HG03135 (cell line): ENCODE results near the gene LRIT2.

Experiments used
- ATAC-seq: cut with Tn5 transposase; IDR thresholded peaks from one replicate; pipeline ENCODE4 v1.9.1; 2021; ENCODE audit warnings: mild to moderate bottlenecking, moderate library complexity; ENCODE audit not compliant: unreplicated experiment

The LRIT2 gene

GRCh38 chr10:84243759-84244158 lies 18.4 kb upstream of the LRIT2 start:
- no peak for ATAC-seq

DNA sequence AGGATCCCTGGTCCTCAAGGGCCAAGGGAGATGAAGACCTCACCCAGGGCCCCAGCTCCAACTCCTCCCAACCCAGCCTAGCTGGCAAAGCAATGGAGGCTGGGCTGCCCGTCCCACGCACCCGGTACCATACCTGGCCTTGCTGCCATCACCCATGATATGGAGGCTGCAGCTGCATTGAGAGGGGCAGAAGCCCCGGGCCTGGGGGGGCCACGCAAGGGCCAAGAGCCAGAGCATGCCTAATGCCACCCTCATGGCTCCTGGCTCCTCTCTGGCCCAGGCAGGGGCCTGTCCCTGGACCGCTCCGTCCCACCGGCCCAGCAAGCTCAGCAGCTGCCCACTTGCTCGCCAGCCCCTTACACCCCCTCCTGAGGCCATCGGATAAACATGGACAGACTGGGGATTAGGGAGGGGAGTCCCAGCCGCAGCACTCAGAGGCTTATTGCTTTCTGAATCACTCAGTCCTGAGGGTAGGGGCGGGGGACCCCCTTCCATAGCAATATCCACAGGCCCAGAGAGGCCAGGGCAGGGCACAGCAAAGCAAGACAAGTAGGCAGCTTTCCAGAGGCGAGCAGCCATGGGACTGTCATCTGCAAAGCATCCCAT lies 15.9 kb upstream of the LRIT2 start, which contains the start of gene LRIT1:
Gene LRIT1, minus strand, starts transcription at position 362 of the 606 bp plus-strand sequence. Its CDS starts 107 bp downstream, at position 255.
- no peak for ATAC-seq

GRCh38 chr10:84238909-84239308 lies 13.6 kb upstream of the LRIT2 start:
- no peak for ATAC-seq

DNA sequence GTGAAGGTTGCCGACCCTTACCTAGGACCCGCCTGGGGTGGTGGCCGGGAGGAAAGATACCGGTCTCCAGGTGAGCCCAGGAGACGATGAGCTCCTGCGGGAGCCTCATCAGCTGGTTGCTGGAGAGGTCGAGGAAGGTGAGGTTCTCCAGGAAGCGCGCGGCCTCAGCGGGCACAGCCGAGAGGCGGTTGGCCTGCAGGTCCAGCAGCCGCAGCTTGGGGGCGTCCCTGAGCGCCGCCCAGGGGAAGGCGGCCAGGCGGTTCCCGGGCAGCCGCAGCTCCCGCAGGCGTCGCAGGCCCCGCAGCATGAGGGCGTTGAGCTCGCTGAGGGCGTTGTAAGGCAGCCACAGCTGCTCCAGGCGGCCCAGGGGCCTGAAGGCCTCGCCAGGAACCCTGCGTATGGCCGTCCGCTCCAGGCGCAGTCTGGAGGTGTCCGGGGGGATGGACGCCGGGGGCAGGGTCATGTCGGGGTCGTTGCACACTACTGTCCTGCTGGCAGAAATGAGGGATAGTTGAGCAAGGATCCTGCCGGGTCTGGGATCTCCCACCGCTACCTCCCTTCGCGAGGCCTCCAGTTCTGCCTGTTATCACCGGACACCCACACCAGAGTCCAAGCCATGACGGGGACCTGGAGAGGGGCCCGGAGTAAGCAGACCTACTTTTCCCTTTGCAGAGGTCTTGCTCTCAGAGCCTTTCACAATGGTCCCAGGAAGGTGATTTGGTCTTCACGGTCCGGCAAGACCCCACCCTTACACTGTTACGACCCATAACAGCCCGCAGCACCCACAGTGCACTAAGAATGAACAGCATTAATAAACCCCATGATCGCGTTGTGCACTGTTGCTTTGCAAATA lies 12.1 kb upstream of the LRIT2 start:
- ATAC-seq, result no peak

GRCh38 chr10:84236807-84237198 lies 11.5 kb upstream of the LRIT2 start:
- ATAC-seq, result no peak

GRCh38 chr10:84235096-84235495 lies 9.8 kb upstream of the LRIT2 start:
- ATAC-seq, result no peak

GRCh38 chr10:84234479-84234878 lies 9.1 kb upstream of the LRIT2 start:
- ATAC-seq, result no peak

GRCh38 chr10:84233940-84234339 lies 8.6 kb upstream of the LRIT2 start:
- ATAC-seq, result no peak

GRCh38 chr10:84232376-84232775 lies 7.0 kb upstream of the LRIT2 start:
- ATAC-seq, result no peak

DNA sequence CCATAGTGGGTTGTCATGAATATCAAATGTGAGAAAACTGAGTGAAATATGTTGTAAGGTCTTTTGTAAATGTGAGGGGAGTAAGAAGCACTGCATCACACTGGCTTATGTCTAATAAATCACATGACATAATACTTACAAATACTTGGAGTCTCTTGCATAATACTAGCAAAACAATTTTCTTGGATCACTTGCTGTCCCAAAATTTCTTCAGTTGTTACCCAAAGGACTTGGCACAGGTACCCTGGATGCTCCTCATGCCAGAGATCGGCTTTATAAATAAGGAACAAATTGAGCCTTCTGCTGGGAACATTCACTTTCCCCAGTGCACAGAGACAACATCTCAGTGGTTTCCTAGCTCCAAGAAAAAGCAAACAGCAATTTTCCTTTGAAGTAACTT lies 5.0 kb upstream of the LRIT2 start:
- ATAC-seq, result no peak

- no peak for ATAC-seq
These were observed 2.5 kb upstream of the LRIT2 start for GRCh38 chr10:84227810-84228209.

- ATAC-seq, result no peak
These were observed 1.3 kb upstream of the LRIT2 start for GRCh38 chr10:84226616-84227015.

DNA sequence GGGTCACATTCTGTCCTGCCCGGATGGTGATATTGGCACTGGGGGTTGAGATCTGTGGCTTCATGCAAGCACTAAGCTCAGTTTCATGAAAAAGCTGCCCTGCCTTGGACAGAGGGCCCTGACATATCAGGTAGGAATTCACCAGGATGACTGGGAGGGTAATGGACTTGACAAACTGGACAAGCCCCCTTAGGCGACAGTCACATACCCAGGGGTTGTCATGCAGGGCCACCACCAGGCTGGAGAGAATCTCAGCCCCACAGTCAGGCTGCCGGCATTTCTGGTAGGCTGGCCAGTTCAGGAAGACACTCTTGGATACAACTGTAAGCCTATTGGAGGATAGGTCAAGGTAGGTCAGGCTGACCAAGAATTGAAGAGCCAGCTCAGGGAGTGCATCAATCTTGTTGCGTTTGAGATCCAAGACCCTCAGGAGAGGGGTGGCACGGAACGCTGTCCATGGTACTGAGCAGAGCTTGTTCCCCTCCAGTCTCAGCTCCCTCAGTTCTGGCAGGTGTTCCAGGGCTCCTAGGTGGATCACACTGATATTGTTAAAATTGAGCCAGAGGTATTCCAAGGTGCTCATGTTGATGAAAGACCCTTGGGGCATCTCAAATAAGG lies 824 bp downstream of the LRIT2 start:
- ATAC-seq, result no peak

GRCh38 chr10:84221916-84222315 lies 3.4 kb downstream of the LRIT2 start:
- no peak for ATAC-seq

DNA sequence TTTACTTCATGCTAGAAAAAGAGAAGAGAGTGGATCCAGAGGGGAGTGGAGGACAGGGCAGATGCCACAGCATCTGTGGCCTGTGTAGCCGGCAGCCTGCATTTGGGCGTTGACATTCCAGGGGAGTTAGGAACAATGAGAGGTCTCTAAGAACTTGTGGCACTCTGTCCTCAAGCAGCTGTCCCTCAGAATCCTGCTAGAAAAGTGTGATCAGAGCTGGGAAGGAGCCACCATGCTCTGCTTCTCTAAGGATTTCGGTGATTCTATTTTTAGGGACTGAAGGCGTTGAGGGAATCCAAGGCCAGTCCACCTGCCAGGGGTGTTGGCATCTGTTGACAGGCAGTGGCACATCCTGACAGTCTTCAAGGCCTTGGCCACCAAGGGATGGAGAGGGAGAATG lies 7.6 kb downstream of the LRIT2 start:
- no peak for ATAC-seq

- no peak for ATAC-seq
These were observed 8.5 kb downstream of the LRIT2 start for GRCh38 chr10:84216834-84217233.

DNA sequence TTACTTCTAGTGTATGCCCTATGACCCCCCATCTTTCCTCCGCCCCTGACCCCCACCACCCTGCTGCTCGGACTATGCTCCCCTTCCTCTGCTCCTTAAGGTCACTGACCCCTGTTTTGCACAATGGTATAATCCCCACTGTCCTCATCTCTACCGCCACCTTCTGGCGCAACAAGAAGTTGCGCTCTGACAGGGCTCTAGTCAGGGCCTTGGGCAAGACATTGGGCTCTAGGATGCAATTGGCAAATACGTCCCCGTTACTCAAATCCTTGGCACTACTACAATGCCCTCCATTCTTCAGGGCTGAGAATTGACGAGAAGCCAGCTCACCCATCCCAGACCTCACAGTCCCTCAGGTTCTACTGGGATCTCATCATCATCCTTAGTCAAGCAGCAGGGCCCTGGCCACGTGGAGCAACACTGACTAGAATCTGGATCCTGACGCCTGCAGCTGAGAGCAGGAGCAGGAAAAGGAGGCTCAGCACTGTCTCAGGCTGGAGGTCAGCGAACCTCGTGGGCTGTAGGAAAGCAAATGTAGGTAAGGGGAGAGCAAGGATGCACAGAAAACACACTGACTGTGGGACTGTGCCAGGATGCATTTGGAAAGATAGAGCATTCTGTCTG lies 10.6 kb downstream of the LRIT2 start:
- peak; percentile 90 for ATAC-seq

DNA sequence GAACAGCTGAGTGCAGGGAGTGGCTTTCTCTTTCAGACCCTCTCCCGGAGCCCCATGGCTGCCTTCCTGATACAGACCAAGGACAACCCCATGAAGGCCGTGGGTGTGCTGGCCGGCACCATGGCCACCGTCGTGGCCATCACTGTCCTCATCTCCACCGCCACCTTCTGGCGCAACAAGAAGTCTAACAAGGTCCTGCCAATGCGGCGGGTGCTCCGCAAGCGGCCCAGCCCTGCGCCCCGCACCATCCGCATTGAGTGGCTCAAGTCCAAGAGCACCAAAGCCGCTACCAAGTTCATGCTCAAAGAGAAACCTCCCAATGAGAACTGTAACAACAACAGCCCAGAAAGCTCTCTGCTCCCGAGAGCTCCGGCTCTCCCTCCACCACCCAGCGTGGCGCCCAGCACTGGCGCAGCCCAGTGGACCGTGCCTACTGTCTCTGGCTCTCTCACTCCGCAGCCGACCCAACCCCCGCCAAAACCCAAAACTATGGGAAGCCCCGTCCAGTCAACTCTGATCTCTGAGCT lies 11.2 kb downstream of the LRIT2 start:
- no peak for ATAC-seq

DNA sequence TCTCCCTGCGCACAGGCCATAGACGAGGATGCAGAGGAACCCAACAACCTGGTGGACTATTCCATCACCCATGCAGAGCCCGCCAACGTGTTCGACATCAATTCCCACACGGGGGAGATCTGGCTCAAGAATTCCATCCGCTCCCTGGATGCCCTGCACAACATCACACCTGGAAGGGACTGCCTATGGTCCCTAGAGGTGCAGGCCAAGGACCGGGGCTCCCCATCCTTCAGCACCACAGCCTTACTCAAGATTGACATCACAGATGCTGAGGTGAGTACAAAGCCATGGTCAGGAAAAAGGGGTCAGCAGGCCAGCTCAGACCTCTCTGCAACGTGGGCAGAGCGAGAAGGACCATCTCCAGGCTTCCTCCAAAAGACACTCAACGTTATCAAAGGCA lies 12.3 kb downstream of the LRIT2 start:
- no peak for ATAC-seq

GRCh38 chr10:84212014-84212413 lies 13.3 kb downstream of the LRIT2 start:
- no peak for ATAC-seq

DNA sequence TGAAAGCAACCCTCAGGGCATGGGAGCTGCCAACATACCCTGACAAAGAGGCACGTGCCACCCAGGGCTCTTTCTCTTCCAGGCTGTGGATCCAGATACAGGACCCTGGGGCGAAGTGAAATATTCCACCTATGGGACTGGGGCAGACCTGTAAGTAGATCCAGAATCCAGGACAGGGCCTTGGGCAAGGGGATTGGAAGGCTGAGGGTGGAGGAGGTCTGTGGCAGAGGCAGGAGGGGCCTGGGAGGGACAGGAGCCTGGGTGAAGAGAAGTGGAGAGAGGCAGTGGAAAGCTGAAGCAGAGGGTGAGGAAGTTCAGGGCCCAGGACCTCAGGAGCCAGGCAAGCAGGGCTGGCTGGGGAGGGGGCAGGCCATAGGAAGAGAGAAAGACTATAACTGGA lies 13.8 kb downstream of the LRIT2 start:
- no peak for ATAC-seq
